ENCODE data around the gene KCNJ15. TPM values are rescaled to one million over a fixed set of nuclear protein-coding genes. Genes with fewer than 3 reads are reported as not detected.
"Not testable (repeated sequence)": the region's sequence is repeated elsewhere in the genome, so short reads cannot be mapped to it uniquely, and the experiment has no call there.

The KCNJ15 gene
- total RNA-seq, 1 experiment from 2014 or later = 0.05 TPM

GRCh38 chr21:38235251-38235650 lies 21.5 kb upstream of the KCNJ15 start:
- not testable (repeated sequence) for H3K36me3 ChIP-seq; H3K27me3 ChIP-seq (replicated peaks); H3K27ac ChIP-seq; H3K4me3 ChIP-seq; H3K4me1 ChIP-seq (replicated peaks); DNase-seq (ENCODE audit: low read depth in 1 of 2, low spot score in 2 of 2); H3K9me3 ChIP-seq (replicated peaks)

- no peak overlapping the region for H3K27ac ChIP-seq
- H3K4me1 ChIP-seq (replicated peaks) = peaks cover 14% of the 10 kb centered on the region
- no peak overlapping the region for H3K4me3 ChIP-seq
- H3K27me3 ChIP-seq (replicated peaks) = no peaks in the 10 kb centered on the region
- no peaks in the 10 kb centered on the region for H3K36me3 ChIP-seq
- no peaks in the 10 kb centered on the region for H3K9me3 ChIP-seq (replicated peaks)
- DNase-seq (ENCODE audit: low read depth in 1 of 2, low spot score in 2 of 2) = no peak
These were observed 20.6 kb upstream of the KCNJ15 start for GRCh38 chr21:38236232-38236631.

- Histone ChIP-seq H3K27ac (no peak overlapping the region), H3K9me3 (replicated peaks) (no peaks in the 10 kb centered on the region), H3K36me3 (no peaks in the 10 kb centered on the region), H3K4me1 (replicated peaks) (peaks cover 35% of the 10 kb centered on the region), H3K27me3 (replicated peaks) (no peaks in the 10 kb centered on the region), H3K4me3 (no peak overlapping the region)
- no peak for DNase-seq (ENCODE audit: low read depth in 1 of 2, low spot score in 2 of 2)
These were observed 17.1 kb upstream of the KCNJ15 start for GRCh38 chr21:38239672-38240071.

GRCh38 chr21:38240129-38240528 lies 16.7 kb upstream of the KCNJ15 start:
- no peak for DNase-seq (ENCODE audit: low read depth in 1 of 2, low spot score in 2 of 2)
- Histone ChIP-seq H3K4me3 (no peak overlapping the region), H3K9me3 (replicated peaks) (no peaks in the 10 kb centered on the region), H3K36me3 (no peaks in the 10 kb centered on the region), H3K27ac (0 out of 2 replicates have a peak overlapping the region, but pooled peaks have one; percentile 89), H3K4me1 (replicated peaks) (peaks cover 38% of the 10 kb centered on the region), H3K27me3 (replicated peaks) (no peaks in the 10 kb centered on the region)

- H3K27me3 ChIP-seq (replicated peaks) = no peaks in the 10 kb centered on the region; the same call in 1 of the 2 replicates
- H3K9me3 ChIP-seq (replicated peaks) = no peaks in the 10 kb centered on the region
- H3K27ac ChIP-seq = peak overlapping the region; percentile 89
- H3K4me3 ChIP-seq = no peak overlapping the region
- peaks cover 49% of the 10 kb centered on the region for H3K4me1 ChIP-seq (replicated peaks)
- DNase-seq (ENCODE audit: low read depth in 1 of 2, low spot score in 2 of 2) = peak; percentile 63 to 72
- no peaks in the 10 kb centered on the region for H3K36me3 ChIP-seq
These were observed 15.6 kb upstream of the KCNJ15 start for GRCh38 chr21:38241029-38241740.

- H3K27me3 ChIP-seq (replicated peaks) = no peaks in the 10 kb centered on the region; the same call in 1 of the 2 replicates
- H3K4me3 ChIP-seq = no peak overlapping the region
- H3K27ac ChIP-seq = peak overlapping the region; percentile 89
- DNase-seq (ENCODE audit: low read depth in 1 of 2, low spot score in 2 of 2) = no peak
- H3K36me3 ChIP-seq = no peaks in the 10 kb centered on the region
- no peaks in the 10 kb centered on the region for H3K9me3 ChIP-seq (replicated peaks)
- peaks cover 52% of the 10 kb centered on the region for H3K4me1 ChIP-seq (replicated peaks)
These were observed 14.7 kb upstream of the KCNJ15 start for GRCh38 chr21:38242061-38242460.

- H3K36me3 ChIP-seq = no peaks in the 10 kb centered on the region
- no peak overlapping the region for H3K4me3 ChIP-seq
- peaks cover 52% of the 10 kb centered on the region for H3K4me1 ChIP-seq (replicated peaks)
- peak overlapping the region; percentile 47; the same call in 1 of the 2 replicates for H3K27ac ChIP-seq
- no peaks in the 10 kb centered on the region for H3K9me3 ChIP-seq (replicated peaks)
- H3K27me3 ChIP-seq (replicated peaks) = no peaks in the 10 kb centered on the region; the same call in 1 of the 2 replicates
- DNase-seq (ENCODE audit: low read depth in 1 of 2, low spot score in 2 of 2) = no peak
These were observed 12.9 kb upstream of the KCNJ15 start for GRCh38 chr21:38243732-38244406.

GRCh38 chr21:38244407-38244787 lies 12.4 kb upstream of the KCNJ15 start:
- DNase-seq (ENCODE audit: low read depth in 1 of 2, low spot score in 2 of 2) = no peak

GRCh38 chr21:38244885-38245869 lies 11.6 kb upstream of the KCNJ15 start:
- DNase-seq (ENCODE audit: low read depth in 1 of 2, low spot score in 2 of 2) = peak; percentile 94 to 96
- Histone ChIP-seq H3K36me3 (no peaks in the 10 kb centered on the region), H3K4me3 (no peak overlapping the region), H3K27me3 (replicated peaks) (no peaks in the 10 kb centered on the region; the same call in 1 of the 2 replicates), H3K9me3 (replicated peaks) (no peaks in the 10 kb centered on the region), H3K27ac (peak overlapping the region; percentile 81), H3K4me1 (replicated peaks) (peaks cover 48% of the 10 kb centered on the region)

More at GRCh38 chr21:38244407-38244787, 12.4 kb upstream of the KCNJ15 start:
- Histone ChIP-seq H3K4me3 (no peak overlapping the region), H3K9me3 (replicated peaks) (no peaks in the 10 kb centered on the region), H3K36me3 (no peaks in the 10 kb centered on the region), H3K27ac (peak overlapping the region; percentile 47), H3K27me3 (replicated peaks) (no peaks in the 10 kb centered on the region; the same call in 1 of the 2 replicates), H3K4me1 (replicated peaks) (peaks cover 52% of the 10 kb centered on the region)

- no peak overlapping the region for H3K4me3 ChIP-seq
- no peaks in the 10 kb centered on the region; the same call in 1 of the 2 replicates for H3K27me3 ChIP-seq (replicated peaks)
- no peak overlapping the region for H3K27ac ChIP-seq
- no peaks in the 10 kb centered on the region for H3K9me3 ChIP-seq (replicated peaks)
- peaks cover 38% of the 10 kb centered on the region for H3K4me1 ChIP-seq (replicated peaks)
- DNase-seq (ENCODE audit: low read depth in 1 of 2, low spot score in 2 of 2) = no peak
- no peaks in the 10 kb centered on the region for H3K36me3 ChIP-seq
These were observed 10.3 kb upstream of the KCNJ15 start for GRCh38 chr21:38246511-38246910.

GRCh38 chr21:38247054-38247453 lies 9.7 kb upstream of the KCNJ15 start:
- not testable (repeated sequence) for H3K27me3 ChIP-seq (replicated peaks); H3K36me3 ChIP-seq; DNase-seq (ENCODE audit: low read depth in 1 of 2, low spot score in 2 of 2); H3K4me3 ChIP-seq; H3K9me3 ChIP-seq (replicated peaks); H3K27ac ChIP-seq
- peaks cover 33% of the 10 kb centered on the region for H3K4me1 ChIP-seq (replicated peaks)

- H3K9me3 ChIP-seq (replicated peaks) = no peaks in the 10 kb centered on the region
- H3K27me3 ChIP-seq (replicated peaks) = no peaks in the 10 kb centered on the region; the same call in 1 of the 2 replicates
- no peak for DNase-seq (ENCODE audit: low read depth in 1 of 2, low spot score in 2 of 2)
- no peaks in the 10 kb centered on the region for H3K36me3 ChIP-seq
- H3K4me1 ChIP-seq (replicated peaks) = peaks cover 31% of the 10 kb centered on the region
- no peak overlapping the region for H3K27ac ChIP-seq
- H3K4me3 ChIP-seq = no peak overlapping the region
These were observed 8.9 kb upstream of the KCNJ15 start for GRCh38 chr21:38247738-38248510.

GRCh38 chr21:38249256-38249655 lies 7.5 kb upstream of the KCNJ15 start:
- no peak for DNase-seq (ENCODE audit: low read depth in 1 of 2, low spot score in 2 of 2)
- no peaks in the 10 kb centered on the region; the same call in 1 of the 2 replicates for H3K27me3 ChIP-seq (replicated peaks)
- H3K36me3 ChIP-seq = no peaks in the 10 kb centered on the region
- H3K4me1 ChIP-seq (replicated peaks) = peaks cover 24% of the 10 kb centered on the region
- H3K27ac ChIP-seq = no peak overlapping the region
- H3K9me3 ChIP-seq (replicated peaks) = no peaks in the 10 kb centered on the region
- H3K4me3 ChIP-seq = no peak overlapping the region
